ENCODE results near the gene MDM2.
"Not testable (repeated sequence)": the region's sequence is repeated elsewhere in the genome, so short reads cannot be mapped to it uniquely, and the experiment has no call there.

Gene MDM2

DNA sequence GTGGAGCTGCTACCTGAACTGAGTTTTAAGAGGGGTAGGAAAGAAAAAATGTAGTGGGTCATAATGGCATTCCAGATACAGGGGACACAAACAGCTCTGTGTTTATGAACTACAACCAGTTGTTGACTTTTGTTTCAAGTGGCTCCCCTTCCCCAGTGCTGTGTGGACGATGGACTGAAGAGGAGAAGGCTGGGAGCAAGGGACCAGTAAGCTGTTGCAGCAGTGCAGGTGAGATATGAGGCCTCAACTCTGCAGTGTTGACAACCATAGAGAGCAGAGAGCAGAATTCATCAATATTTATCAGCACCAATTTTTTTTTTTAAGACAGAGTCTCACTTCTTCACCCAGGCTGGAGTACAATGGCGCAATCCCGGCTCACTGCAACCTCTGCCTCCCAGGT, 46.6 kb downstream of the MDM2 start:
- Mint-ChIP-seq H3K4me1 (ENCODE audit: low read depth) (peaks cover 14% of the 10 kb centered on the region), H3K9me3 (no peaks in the 10 kb centered on the region), H3K27me3 (no peaks in the 10 kb centered on the region), H3K36me3 (ENCODE audit: low read depth) (peaks cover 25% of the 10 kb centered on the region), H3K27ac (peak overlapping the region; percentile 9), H3K4me3 (no peak overlapping the region)
- no peak for DNase-seq

DNA sequence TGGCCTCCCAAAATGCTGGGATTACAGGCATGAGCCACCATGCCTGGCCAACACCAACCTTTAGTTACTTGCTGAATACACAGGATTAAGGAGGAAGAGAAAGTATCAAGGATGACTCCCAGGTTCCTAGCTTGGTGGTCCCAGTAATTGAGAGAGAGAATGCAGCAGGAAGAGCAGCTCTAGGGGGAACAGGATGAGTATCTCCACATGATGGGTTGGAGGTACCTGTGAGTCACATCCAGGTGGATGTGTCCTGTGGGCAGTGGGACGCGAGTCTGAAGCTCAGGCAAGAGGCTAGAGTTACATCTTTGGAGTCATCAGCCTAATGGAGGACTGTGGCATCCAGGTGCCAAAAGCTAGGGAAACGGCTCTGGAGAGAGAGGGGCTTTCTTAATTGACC, 47.1 kb downstream of the MDM2 start:
- Mint-ChIP-seq H3K27ac (no peak overlapping the region), H3K4me3 (no peak overlapping the region), H3K9me3 (no peaks in the 10 kb centered on the region), H3K27me3 (no peaks in the 10 kb centered on the region), H3K4me1 (ENCODE audit: low read depth) (peaks cover 14% of the 10 kb centered on the region), H3K36me3 (ENCODE audit: low read depth) (peaks cover 25% of the 10 kb centered on the region)
- no peak for DNase-seq

DNA sequence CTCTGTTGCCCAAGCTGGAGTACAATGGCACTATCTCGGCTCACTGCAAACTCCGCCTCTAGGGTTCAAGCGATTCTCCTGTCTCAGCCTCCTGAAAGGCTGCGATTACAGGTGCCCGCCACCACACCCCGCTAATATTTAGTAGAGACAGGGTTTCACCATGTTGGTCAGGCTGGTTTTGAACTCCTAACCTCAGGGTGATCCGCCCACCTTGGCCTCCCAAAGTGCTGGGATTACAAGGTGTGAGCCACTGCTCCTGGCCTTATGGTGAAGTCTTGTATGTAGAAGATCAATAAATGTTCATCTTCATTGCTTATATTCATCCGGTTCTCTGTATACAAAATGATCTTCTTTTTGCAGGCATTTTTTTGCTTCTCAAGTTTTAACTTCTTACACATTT, 47.8 kb downstream of the MDM2 start:
- no peak for DNase-seq
- Mint-ChIP-seq H3K4me1 (ENCODE audit: low read depth) (peaks cover 14% of the 10 kb centered on the region), H3K9me3 (no peaks in the 10 kb centered on the region), H3K36me3 (ENCODE audit: low read depth) (peaks cover 25% of the 10 kb centered on the region), H3K27me3 (no peaks in the 10 kb centered on the region), H3K4me3 (no peak overlapping the region), H3K27ac (no peak overlapping the region)

DNA sequence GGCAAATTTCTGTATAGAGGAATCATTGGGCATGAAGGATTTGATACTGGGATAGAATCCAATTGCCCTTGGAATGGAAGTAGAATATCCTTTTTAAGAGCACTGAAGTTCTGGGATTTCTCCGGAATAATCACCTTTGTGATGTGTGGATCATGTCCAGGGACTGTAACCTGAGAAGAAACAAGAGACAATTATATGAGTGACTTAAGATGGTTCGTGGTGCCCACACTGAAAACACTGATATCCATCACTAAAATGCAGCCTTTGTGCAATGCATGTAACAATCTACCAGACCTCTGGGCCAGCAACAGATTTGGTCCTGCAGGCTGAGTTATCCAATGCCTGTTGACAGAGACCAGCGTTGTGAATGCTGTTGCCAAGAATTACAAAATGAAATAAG, 48.5 kb downstream of the MDM2 start:
- H3K27me3 Mint-ChIP-seq, result no peaks in the 10 kb centered on the region
- peaks cover 28% of the 10 kb centered on the region for H3K36me3 Mint-ChIP-seq (ENCODE audit: low read depth)
- DNase-seq, result no peak
- peaks cover 14% of the 10 kb centered on the region for H3K4me1 Mint-ChIP-seq (ENCODE audit: low read depth)
- H3K4me3 Mint-ChIP-seq, result no peak overlapping the region
- H3K9me3 Mint-ChIP-seq, result no peaks in the 10 kb centered on the region
- no peak overlapping the region for H3K27ac Mint-ChIP-seq

DNA sequence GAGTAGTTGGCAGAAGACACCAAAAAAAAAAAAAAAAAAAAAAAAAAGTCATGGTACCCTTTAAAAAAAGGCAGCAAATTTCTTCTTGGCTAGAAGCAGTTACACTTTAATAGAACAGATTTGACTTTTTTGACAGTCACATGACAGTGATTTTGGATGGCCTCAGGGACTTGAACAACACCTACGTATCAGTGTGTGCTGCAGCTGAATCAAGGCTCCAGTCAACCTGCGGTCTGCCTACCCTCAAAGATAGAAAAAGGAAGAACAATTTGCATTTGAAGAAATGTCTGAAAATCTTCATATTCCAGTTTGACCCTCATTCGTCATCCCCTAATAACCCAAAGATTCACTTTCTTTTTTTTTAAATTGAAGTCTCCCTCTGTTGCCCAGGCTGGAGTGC, 53.9 kb downstream of the MDM2 start:
- peaks cover 28% of the 10 kb centered on the region for H3K36me3 Mint-ChIP-seq (ENCODE audit: low read depth)
- no peaks in the 10 kb centered on the region for H3K27me3 Mint-ChIP-seq
- H3K4me1 Mint-ChIP-seq (ENCODE audit: low read depth), result peaks cover 6% of the 10 kb centered on the region
- no peak for DNase-seq
- H3K27ac Mint-ChIP-seq, result no peak overlapping the region
- H3K9me3 Mint-ChIP-seq, result no peaks in the 10 kb centered on the region
- no peak overlapping the region for H3K4me3 Mint-ChIP-seq

DNA sequence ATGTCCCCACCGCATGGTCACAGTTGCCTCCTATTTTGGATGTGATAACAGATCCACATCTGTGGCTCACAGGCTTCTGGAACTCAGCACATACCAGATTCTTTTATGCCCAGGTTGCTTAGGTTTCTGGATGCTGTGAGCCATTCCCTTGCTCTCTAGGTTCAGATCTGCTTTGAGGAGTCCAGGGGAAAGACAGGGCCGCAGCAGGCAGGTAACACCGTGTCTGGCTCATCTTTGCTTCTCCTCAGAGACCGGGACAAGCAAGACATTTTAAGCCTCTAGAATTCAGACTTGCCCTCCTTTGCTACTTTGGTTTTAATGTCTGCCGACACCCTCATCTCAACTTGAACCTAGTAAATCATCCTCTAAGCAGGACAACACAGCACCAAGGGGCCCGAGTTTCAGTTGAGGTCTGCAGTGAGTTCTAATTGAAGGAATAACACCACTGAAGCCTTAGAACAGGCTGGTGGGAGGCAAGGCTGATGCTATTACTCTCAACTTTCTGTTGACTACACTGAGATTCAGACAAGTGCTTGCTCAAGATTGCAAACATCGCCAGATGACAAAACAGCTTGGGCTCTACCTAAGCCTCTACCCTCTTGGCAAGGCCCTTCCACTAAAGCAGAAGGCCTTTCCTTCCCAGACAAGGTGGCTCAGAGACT, 55.3 kb downstream of the MDM2 start:
- no peaks in the 10 kb centered on the region for H3K9me3 Mint-ChIP-seq
- peaks cover 6% of the 10 kb centered on the region for H3K4me1 Mint-ChIP-seq (ENCODE audit: low read depth)
- DNase-seq, result no peak
- no peak overlapping the region for H3K27ac Mint-ChIP-seq
- H3K27me3 Mint-ChIP-seq, result no peaks in the 10 kb centered on the region
- H3K4me3 Mint-ChIP-seq, result no peak overlapping the region
- H3K36me3 Mint-ChIP-seq (ENCODE audit: low read depth), result peaks cover 23% of the 10 kb centered on the region

DNA sequence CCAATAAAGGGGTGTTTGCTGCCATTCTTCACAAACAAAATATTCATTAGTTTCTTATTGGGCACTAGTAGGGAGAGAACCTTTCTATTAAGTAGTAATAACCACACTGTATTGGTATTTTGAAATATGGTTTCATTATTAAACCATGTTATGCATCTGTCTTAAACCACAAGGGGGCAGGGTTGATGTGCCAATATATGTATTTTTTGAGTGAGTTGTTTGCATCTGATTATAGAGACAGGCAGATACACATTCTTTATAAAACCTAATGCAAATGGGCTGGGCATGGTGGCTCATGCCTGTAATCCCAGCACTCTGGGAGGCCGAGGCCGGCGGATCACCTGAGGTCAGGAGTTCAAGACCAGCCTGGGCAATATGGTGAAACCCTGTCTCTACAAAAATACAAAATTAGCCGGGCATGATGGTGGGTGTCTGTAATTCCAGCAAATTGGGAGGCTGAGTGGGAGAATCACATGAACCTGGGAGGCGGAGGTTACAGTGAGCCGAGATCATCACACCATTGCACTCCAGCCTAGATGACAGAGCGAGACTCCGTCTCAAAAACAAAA, 56.0 kb downstream of the MDM2 start:
- not testable (repeated sequence) for DNase-seq; H3K27ac Mint-ChIP-seq; H3K27me3 Mint-ChIP-seq; H3K4me1 Mint-ChIP-seq (ENCODE audit: low read depth); H3K4me3 Mint-ChIP-seq; H3K9me3 Mint-ChIP-seq
- H3K36me3 Mint-ChIP-seq (ENCODE audit: low read depth), result peaks cover 20% of the 10 kb centered on the region

DNA sequence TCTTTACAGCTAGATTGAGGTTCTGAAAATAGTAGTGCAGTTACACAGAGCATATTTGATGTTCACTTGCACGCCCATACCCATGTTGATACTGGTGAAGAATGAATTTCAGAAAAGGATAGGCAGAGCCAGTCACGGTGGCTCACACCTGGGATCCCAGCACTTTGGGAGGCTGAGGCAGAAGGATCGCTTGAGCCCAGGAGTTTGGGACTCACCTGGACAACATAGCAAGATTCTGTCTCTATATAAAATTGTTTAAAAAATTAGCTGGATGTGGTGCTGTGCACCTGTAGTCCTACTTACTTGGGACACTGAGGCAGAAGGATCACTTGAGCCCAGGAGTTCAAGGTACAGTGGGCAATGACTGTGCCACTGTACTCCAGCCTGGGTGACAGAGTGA, 56.6 kb downstream of the MDM2 start:
- DNase-seq, result no peak
- H3K36me3 Mint-ChIP-seq (ENCODE audit: low read depth), result peaks cover 22% of the 10 kb centered on the region
- no peaks in the 10 kb centered on the region for H3K27me3 Mint-ChIP-seq
- H3K4me1 Mint-ChIP-seq (ENCODE audit: low read depth), result peaks cover 6% of the 10 kb centered on the region
- H3K9me3 Mint-ChIP-seq, result no peaks in the 10 kb centered on the region
- H3K4me3 Mint-ChIP-seq, result no peak overlapping the region
- H3K27ac Mint-ChIP-seq, result no peak overlapping the region

DNA sequence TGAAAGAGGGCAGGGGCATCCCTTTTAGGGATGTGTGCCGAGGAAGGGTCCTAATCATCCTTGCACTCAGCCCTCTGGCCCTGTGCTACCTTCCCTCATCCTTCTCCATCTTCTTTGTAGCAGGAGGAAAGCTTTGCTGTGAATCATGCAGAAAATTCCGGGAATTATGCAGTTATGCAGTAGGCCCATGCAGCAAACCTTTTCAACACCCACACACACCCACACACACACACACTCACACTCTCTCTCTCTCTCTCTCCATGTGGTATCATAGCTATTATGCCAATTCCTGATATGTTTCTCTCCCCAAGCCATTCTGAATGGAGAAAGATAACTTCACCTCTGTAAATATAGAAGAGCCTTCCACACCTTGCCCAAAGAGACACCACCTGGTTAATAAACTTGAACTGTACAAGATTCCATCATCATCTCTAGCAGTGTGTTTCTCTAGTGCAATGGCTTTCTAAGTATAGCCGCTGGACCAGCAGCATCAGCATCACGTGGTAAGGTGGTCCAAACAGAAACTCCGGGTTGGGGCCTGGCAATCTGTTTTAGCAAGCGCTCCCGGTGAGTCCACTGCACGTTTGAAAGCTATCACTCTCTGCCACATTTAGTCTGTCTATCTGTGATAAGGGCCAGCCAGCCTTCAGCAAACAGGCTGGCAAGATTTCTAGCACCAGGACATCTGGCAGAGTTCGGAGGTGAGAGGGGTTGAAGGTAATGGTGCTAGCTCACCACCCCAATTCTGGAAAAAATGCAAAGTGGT, 57.6 kb downstream of the MDM2 start:
- H3K4me1 Mint-ChIP-seq (ENCODE audit: low read depth), result peaks cover 6% of the 10 kb centered on the region
- no peak overlapping the region for H3K4me3 Mint-ChIP-seq
- peaks cover 25% of the 10 kb centered on the region for H3K36me3 Mint-ChIP-seq (ENCODE audit: low read depth)
- DNase-seq, result no peak
- no peaks in the 10 kb centered on the region for H3K27me3 Mint-ChIP-seq
- H3K9me3 Mint-ChIP-seq, result no peaks in the 10 kb centered on the region
- no peak overlapping the region for H3K27ac Mint-ChIP-seq

DNA sequence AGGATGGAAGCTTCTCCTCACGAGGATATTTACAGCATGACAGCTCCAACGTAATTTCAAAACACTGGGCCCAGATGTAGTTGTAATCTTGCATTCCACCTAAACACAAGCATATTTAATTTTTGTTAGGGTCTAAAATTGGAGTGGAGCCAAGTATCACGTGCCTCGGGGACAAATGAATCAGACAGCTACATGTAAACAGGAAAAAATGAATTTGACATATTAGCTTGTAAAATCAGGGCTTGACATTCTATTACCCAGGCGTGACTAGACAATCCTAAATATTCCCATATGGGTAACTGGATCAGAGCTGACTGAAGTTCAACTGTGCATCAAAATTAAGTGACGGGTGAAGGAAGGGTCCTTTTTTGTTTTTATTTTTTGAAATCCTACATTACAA, 59.0 kb downstream of the MDM2 start:
- H3K36me3 Mint-ChIP-seq (ENCODE audit: low read depth), result peaks cover 28% of the 10 kb centered on the region
- H3K4me1 Mint-ChIP-seq (ENCODE audit: low read depth), result peaks cover 6% of the 10 kb centered on the region
- DNase-seq, result no peak
- H3K27ac Mint-ChIP-seq, result no peak overlapping the region
- H3K4me3 Mint-ChIP-seq, result no peak overlapping the region
- H3K9me3 Mint-ChIP-seq, result no peaks in the 10 kb centered on the region
- no peaks in the 10 kb centered on the region for H3K27me3 Mint-ChIP-seq

DNA sequence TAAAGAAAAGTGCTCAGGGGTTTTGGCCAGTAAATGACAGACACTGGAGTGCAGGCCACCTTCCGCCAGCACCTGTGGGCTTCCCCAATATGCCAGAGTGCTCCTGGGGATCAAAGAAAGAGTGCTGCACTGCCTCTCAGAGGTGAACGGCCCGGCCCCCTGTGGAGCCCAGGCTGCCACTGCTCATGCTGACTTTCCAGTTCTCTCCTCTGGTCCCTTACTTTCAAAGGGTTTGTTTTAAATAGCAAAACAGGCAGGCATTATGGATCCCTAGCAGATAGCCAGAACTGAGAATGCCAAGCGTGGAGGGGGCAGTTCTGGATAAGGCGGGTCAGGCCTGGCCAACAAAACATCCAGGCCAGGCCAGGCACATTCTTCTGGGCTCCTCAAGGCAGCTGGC, 59.6 kb downstream of the MDM2 start:
- H3K27me3 Mint-ChIP-seq, result no peaks in the 10 kb centered on the region
- no peak overlapping the region for H3K27ac Mint-ChIP-seq
- no peak overlapping the region for H3K4me3 Mint-ChIP-seq
- H3K9me3 Mint-ChIP-seq, result no peaks in the 10 kb centered on the region
- peaks cover 26% of the 10 kb centered on the region for H3K36me3 Mint-ChIP-seq (ENCODE audit: low read depth)
- peaks cover 6% of the 10 kb centered on the region for H3K4me1 Mint-ChIP-seq (ENCODE audit: low read depth)
- no peak for DNase-seq

DNA sequence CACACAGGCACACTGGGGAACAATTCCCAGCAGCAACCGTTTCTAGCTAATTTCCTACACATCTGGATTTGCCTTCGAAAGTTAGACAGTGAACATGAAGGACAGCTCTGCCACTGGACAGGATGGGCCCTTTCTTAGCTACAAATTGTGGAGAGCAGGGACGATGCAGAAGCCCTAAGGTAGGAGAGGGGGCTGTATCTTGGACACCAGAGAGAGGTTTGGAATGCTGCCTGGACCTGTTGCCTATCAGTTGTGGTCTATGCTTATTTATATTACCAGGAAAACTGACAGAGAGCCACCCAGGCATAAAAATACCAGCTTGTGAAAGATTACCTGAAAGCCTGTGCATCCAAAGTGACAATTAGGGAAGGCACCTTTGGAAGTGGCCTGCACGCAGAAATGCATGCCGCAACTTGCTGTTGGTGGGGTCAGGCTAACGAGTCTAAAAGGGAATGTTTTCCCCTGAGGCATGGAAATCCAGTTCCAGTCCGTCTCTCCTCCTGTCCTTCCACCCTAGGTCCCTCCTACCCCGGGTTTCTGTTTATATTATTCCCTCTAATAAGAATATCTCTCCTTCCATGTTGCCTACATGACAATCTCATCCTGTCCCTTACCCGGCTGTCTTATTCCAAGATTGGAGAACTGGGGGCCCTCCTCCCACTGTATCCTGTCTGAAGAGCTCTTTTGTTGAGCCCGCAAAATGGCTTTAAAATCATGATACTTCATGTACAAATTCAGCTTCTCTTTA, 60.2 kb downstream of the MDM2 start:
- DNase-seq, result no peak
- Mint-ChIP-seq H3K4me3 (no peak overlapping the region), H3K36me3 (ENCODE audit: low read depth) (peaks cover 26% of the 10 kb centered on the region)

DNA sequence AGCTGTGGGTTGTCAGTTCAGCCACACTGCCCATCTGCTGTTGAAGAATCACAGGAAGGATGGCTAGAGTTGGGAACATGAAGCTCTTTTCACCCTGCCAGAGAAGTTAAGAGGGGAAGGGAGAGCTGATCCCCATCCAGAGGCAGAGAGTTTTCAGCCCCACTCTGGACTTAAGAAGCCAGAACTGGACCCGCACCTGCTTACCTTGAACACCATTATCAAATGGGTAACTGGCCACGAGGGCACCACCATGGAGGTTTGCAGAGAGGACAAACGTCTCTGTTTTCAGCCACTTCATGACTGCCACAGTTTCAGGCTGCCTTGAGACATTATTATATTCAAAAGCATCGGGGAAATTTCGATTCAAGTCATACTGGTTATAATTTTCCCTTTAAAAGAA, 62.0 kb downstream of the MDM2 start:
- Mint-ChIP-seq H3K4me3 (no peak overlapping the region), H3K36me3 (ENCODE audit: low read depth) (peaks cover 31% of the 10 kb centered on the region), H3K4me1 (ENCODE audit: low read depth) (peaks cover 6% of the 10 kb centered on the region), H3K27me3 (peaks cover 3% of the 10 kb centered on the region), H3K9me3 (no peaks in the 10 kb centered on the region), H3K27ac (no peak overlapping the region)
- DNase-seq, result no peak

More for the DNA sequence above, 60.2 kb downstream of the MDM2 start:
- no peak overlapping the region for H3K27ac Mint-ChIP-seq
- H3K27me3 Mint-ChIP-seq, result no peaks in the 10 kb centered on the region
- no peaks in the 10 kb centered on the region for H3K9me3 Mint-ChIP-seq
- peaks cover 6% of the 10 kb centered on the region for H3K4me1 Mint-ChIP-seq (ENCODE audit: low read depth)

DNA sequence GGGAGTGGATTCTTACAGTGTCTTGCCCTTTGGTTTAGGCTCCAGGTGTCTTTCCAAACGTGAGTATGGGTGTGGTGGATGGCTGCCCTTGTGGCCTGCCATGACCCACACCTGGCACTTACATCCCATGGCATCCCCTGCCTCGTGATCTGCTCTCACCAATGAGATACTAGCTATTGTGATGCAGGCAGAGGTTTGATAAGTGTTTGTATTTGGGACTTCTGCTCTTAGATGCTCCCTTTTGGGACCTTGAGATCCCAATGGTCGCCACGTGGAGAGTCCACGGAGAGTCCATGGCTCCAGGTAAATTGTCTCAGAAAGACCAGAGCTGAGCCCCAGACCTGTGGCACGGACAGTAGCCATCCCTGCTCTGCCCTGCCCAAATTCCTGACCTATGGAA, 62.5 kb downstream of the MDM2 start:
- peaks cover 31% of the 10 kb centered on the region for H3K36me3 Mint-ChIP-seq (ENCODE audit: low read depth)

DNA sequence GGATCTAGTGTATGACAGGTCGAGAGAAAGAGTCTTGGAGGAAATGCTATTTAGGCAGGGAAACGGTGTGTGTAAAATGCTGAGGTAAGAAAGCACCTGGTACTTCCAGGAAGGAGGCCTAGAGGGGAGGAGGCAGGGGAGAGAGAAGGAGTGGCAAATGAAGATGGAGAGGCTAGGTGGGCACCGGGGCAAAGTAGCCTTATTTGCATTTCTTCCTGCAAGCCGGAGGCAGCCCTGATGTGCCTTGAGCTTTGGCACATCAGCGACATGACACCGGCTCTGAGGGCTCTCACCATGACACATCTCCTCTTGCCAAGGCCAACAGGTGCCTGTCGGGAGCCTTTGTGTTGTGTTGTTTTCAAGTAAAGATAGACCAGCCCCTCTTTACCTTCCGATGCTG, 63.4 kb downstream of the MDM2 start:
- no peaks in the 10 kb centered on the region for H3K4me1 Mint-ChIP-seq (ENCODE audit: low read depth)
- H3K27ac Mint-ChIP-seq, result no peak overlapping the region
- H3K9me3 Mint-ChIP-seq, result no peaks in the 10 kb centered on the region
- no peak for DNase-seq
- peaks cover 3% of the 10 kb centered on the region for H3K27me3 Mint-ChIP-seq
- H3K36me3 Mint-ChIP-seq (ENCODE audit: low read depth), result peaks cover 23% of the 10 kb centered on the region
- H3K4me3 Mint-ChIP-seq, result no peak overlapping the region

More for the DNA sequence above, 62.5 kb downstream of the MDM2 start:
- DNase-seq, result no peak
- H3K27me3 Mint-ChIP-seq, result peaks cover 3% of the 10 kb centered on the region
- peaks cover 2% of the 10 kb centered on the region for H3K4me1 Mint-ChIP-seq (ENCODE audit: low read depth)
- no peaks in the 10 kb centered on the region for H3K9me3 Mint-ChIP-seq
- H3K4me3 Mint-ChIP-seq, result no peak overlapping the region
- H3K27ac Mint-ChIP-seq, result no peak overlapping the region
